GM21528 (cell line): ENCODE results near the gene YIPF1.
"Not testable (repeated sequence)": the region's sequence is repeated elsewhere in the genome, so short reads cannot be mapped to it uniquely, and the experiment has no call there.

Experiments
- ATAC-seq: cut with Tn5 transposase; IDR thresholded peaks from one replicate; pipeline ENCODE4 v1.9.1; 2021; ENCODE audit warnings: mild to moderate bottlenecking, moderate library complexity; ENCODE audit not compliant: unreplicated experiment, low FRiP score

Gene YIPF1

DNA sequence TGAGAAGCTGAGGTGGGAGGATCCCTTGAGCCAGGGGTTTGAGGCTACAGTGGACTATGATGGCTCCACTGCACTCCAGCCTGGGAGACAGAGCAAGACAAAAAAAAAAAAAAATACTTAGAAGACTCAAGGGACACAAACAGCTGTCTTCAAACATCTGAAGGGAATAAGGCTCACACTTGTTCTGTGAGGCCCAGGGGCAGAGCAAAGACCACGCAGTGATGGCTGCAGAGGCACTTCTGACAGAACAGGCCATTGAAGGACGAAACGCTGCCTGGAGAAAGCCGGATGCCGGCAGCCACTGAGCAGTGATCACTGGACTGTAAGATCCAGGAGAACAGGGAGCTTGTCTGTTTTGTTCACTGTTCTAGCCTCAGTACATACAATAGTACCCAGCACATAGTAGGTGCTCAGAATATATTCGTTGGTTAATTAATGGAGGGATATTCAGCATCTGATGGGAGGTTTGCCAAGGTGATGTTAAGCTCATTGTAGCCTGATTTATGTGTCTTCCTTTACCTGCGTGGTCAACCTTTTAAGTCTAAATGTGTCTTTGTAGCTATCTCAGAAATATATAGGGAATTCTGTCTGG is 39.4 kb downstream of the YIPF1 start:
- no peak for ATAC-seq

DNA sequence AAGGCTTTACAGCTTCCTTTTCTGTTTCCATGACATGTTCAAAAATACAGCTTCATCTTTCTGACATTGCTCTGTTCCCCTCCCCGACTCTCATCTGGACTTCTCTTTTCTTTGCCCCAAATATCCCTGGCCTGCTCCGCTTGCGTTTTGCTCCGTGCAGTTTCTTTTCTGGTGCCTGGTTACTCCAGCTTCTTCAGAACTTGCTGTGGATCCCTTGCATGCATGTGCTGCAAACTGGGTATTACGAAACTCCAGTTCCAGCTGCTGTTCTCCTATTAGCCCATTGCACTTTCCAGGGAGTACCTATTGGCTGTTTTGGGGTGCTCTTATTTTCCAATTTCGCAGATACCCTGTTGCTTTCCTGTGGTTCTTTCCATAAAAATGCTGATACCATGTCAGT is 41.6 kb downstream of the YIPF1 start:
- ATAC-seq = no peak

DNA sequence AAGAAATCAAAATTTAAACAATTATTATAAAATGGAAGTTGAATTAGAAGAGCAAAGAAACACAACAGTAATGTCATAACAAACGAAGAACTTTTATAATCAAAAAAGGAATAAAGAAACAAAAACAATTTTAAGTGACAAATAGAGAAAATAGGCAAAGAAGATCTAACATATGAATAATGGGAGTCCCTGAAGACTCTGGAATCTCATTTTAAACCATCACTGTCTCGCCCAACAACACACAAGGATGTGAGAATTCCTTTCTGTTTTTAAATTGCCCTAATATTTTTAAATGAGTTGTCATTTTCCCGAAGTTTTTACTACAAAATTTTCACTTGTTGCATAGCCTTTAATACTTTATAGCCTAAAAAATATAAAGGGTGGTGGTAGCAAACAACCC is 47.2 kb downstream of the YIPF1 start:
- ATAC-seq = no peak

DNA sequence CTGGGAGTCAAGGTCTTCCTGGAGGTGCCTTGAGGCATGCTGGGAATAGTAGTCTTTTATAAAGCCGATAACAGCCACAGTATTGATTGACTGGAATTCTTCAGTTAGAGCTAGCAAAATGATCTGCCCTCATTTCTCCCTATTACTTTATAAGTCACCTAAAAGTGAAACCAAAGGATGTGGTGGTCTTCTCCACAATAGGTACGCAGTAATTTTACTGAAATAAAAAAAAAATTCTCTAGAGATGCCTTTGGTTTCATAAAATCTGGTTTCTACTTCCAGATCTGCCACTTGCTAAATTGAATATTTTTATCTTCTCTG is 51.0 kb downstream of the YIPF1 start:
- ATAC-seq = no peak

DNA sequence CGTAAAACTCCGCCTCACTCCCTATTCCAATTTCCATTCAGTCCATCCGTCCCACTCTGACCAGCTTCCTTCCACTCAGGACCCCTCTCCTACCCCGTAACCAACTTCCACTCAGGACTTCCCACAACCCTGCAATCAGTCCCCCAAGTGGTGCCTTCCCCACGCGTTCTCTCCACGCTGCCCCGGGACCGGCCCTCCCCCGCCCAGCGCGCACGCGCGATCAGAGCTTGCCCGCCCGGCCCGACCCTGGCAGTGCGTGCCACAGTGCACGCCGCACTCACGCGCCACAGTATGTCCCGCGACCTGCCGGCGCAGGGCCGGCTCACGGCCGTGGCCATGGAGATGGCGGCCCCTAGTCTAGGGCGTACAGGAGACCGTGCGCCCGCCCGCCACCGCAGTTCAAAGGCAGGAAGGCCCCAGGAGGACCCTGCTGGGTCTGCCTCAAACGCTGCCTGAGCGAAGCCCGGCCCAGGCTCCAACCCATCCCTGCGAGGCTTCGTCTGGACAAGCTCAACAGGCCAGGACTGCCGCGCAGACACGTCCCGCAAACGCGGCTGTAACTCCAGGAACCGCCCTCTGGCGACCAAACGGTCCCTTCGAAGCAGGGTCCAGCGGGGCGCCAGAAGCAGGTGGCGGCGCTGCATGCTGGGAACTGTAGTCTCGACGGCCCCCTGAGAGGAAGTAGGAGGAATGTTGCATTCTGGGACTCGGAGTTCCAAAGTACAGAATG is 51.5 kb downstream of the YIPF1 start, which contains the start of gene NDC1:
TSS of gene NDC1 (minus strand) at position 373 of the 730 bp plus-strand sequence. CDS start at position 338, 35 bp downstream.
- peak; percentile 89 for ATAC-seq

DNA sequence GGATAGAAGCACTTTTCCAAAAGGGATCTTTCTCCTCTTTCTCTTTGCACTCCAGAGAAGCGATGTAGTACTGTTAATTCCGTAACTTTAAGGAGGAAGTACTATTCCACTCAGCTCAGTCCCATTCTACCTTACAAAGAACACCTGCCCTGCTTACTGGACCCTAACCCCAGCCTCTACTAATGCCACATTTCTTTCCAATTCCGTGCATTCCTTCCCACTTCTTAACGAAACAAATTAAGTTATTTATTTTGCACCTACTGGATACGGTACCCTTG is 52.0 kb downstream of the YIPF1 start:
- ATAC-seq = no peak

DNA sequence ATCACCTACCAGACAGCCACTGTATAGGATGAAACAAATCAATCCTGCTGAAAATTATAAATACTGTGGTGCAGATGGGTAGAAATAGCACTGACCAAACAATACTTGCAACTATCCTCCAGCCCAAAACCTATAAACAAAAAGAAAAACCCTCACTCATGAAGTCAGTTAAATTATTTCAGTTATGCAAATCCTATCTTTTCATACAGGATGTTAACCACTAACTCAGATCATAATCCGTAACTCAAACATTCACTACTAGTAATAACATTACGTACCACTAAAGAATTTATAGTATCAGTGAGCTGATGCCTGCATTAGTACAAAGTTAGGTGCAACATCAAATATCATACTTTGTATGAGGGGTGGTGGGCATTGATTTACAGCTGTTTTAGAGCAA is 54.1 kb downstream of the YIPF1 start:
- no peak for ATAC-seq

DNA sequence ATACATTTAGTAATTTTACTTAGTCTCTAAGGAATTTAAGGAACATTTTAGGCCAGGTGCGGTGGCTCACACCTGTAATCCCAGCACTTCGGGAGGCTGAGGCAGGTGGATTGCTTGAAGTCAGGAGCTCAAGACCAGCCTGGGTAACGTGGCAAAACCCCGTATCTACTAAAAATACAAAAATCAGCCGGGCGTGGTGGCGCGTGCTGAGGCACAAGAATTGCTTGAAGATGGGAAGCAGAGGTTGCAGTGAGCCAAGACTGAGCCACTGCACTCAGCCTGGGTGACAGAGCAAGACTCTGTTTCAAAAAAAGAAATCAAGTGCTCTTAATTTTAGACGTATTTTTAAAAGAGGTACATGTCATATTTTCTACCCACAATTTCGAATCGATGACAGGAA is 54.8 kb downstream of the YIPF1 start:
- no peak for ATAC-seq

DNA sequence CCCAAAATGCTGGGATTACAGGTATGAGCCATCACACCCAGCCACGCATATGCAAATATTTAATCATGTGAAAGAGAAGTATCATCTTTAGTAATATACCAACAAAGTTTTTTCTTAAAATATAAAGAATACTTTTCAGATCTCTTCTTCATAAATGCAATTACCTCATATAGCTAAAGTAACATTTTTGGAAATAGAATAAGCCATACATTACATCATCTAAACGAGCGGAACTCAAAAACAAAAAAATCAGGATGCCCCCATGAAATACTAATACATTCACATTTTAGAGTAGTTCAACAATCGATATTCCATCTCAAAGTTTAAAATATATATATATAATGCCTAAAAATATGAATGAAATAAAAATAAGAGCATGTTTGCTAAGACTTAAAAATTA is 56.2 kb downstream of the YIPF1 start:
- ATAC-seq = no peak

DNA sequence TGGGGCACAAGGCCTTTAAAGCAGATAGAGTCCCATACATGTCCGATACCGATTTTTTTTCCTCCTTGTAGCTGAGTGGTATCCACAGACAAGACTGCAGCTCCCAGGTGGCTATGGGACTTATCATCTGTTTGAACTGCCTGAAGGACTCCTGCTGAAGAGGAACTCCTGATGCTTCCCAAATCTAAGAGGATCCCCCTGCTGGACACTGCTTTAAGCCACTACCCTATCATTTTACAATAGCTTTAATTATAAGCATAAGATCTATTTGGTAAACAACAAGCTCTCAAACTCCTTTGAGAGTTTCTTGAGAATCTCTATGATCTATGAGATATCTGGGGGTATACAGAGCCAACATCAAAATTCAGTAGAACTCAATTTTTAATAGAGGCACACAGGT is 63.2 kb downstream of the YIPF1 start:
- no peak for ATAC-seq

DNA sequence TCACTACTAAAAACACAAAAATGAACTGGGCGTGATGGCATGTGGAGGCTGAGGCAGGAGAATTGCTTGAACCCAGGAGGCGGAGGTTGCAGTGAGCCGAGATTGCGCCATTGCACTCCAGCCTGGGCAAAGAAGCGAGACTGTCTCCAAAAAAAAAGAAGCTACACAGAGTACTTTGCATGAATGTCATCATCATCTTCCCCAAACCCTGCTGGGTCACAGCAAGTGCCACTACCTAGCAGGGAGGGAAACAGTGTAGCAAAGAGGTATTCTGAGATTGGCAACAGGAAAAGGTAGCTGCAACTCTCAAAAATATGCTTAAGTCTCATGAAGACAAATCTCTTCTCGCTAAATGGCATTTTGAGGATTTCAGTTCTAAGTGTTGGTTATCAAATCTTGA is 64.3 kb downstream of the YIPF1 start:
- ATAC-seq = no peak

DNA sequence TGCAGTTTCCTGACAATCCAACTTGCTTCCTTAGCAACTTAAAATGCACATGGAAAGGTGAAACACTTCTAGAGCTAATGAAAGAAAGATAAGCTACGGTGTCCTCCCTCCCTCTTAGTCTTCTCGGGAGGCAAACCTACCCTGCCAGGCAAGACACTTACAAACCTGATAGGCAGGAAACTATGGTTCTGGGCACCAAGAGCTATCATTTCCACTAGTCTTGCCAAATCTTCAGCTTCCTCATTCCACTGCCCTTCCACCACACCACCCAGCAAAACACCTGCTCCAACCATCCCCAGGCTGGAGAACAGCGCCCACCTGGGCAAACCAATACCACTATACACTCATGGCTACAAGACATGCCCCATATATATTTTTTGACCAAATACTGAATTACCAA is 66.7 kb downstream of the YIPF1 start:
- no peak for ATAC-seq

DNA sequence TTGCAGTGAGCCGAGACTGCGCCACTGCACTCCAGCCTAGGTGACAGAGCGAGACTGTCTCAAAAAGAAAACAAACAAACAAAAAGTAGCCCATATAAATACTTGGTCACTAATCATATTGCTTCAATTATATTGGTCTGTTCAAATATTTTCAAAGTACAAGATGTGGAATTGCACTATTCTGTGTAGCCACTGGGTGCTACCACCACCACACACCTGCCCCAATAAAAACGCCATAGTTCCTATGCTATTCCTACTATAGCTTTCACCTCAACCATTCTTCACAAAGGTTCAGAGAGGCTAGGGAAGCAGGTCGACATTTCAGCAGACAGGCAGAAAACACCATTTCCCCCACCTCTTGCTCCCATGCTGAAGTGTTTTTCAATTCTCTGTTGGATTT is 68.2 kb downstream of the YIPF1 start:
- ATAC-seq = no peak

DNA sequence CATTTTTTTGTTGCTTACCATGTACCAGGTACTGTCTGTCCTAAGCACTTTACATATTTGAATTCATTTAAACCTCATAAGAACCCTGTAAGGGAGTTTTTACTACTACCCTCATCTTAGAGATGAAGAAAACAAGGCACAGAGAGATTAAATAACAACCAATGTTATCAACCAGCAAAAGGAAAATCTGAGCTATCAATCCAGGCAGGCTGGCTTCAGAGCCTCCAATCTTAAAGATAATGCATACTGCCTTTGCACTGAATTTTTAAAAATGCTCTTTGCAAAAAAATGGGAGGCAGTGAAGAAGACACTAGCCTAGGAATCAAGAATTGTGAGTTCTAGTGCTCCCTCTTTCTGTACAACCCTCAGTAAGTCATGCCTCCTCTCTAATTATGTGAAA is 70.2 kb downstream of the YIPF1 start:
- ATAC-seq = no peak

DNA sequence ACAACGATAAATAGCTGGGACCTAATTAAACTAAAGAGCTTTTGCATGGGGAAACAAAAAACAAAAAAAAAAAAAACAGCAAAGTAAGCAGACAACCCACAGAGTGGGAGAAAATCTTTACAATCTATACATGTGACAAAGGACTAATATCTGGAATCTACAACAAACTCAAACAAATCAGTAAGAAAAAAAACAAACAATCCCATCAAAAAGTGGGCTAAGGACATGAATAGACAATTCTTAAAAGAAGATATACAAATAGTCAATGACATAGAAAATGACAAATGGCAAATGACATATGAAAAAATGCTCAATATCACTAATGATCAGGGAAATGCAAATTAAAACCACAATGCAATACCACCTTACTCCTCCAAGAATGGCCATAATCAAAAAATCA is 73.0 kb downstream of the YIPF1 start:
- ATAC-seq = not testable (repeated sequence)

DNA sequence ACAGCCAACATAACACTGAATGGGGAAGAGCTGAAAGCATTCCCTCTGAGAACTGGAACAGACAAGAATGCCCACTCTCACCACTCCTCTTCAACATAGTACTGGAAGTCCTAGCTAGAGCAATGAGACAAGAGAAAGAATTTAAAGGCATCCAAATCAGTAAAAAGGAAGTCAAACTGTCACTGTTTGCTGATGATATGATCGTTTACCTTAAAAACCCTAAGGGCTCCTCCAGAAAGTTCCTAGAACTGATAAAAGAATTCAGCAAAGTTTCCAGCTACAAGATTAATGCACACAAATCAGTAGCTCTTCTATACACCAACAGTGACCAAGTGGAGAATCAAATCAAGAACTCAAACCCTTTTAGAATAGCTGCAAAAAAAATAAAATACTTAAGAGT is 74.1 kb downstream of the YIPF1 start:
- not testable (repeated sequence) for ATAC-seq

DNA sequence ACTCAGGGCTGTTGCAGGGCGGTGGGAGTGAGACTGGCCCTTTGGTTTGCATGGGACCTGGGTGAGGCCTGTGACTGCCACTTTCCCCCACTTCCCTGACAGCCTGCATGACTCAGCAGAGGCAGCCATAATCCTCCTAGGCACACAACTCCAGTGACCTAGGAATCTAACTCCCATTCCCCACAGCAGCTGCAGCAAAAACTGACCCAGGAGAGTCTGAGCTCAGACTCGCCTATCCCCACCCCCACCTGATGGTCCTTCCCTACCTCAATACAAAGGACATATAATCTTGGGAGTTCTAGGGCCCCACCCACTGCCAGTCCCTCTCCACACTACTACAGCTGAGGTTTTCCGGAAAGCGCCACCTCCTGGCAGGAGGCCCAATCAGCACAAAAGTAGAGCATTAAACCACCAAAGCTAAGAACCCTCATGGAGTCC is 78.2 kb downstream of the YIPF1 start:
- no peak for ATAC-seq

DNA sequence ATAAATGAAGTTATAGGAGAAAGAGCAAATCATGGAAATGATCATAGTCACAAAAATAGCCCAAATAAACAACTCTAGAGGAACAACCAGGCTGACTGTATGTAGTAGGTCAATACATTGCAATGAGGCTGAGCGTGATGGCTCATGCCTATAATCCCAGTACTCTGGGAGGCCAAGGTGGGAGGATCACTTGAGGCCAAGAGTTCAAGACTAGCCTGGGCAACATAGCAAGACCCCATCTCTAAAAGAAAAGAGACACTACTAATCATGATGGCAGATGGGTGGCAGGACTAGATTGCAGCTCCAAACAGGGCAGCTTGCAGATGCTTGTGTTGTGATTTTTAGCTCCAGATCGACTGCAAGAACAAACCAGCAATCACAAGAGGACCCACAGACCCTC is 79.1 kb downstream of the YIPF1 start:
- ATAC-seq = no peak

DNA sequence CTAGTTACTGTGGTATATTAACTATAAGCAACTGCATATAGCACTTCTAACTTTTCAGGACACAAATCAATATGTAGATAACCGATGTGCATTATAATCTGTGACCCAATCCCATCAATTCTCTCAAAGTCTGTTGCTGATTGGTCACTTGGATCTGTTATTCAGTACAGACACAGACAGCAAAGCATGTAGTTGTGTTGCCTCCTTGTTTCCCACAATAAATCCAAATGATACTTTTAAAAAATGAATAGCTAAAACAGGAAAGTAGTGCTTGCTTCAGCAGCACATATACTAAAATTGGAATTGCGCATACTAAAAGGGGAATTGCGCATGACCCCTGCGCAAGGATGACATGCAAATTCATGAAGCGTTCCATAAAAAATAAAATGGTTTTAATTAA is 79.6 kb downstream of the YIPF1 start:
- no peak for ATAC-seq

DNA sequence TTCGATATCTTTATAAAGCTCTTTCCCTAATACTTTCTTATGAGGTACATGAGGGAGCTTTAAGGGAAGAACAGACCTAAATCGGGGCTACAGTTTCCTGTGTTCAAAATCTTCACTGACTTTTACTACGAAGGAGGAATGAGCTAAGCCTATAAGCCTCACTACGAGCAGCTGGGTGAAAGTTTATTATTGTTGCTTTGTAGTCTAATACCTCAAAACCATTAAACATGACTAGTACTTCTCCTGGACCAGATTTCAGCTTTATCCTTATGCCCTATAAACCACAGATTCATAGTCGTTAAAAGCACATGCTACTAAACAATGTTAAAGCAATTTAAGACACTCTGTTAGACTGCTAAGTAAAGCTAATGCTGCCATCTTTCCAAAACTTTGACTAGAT is 81.7 kb downstream of the YIPF1 start:
- no peak for ATAC-seq

DNA sequence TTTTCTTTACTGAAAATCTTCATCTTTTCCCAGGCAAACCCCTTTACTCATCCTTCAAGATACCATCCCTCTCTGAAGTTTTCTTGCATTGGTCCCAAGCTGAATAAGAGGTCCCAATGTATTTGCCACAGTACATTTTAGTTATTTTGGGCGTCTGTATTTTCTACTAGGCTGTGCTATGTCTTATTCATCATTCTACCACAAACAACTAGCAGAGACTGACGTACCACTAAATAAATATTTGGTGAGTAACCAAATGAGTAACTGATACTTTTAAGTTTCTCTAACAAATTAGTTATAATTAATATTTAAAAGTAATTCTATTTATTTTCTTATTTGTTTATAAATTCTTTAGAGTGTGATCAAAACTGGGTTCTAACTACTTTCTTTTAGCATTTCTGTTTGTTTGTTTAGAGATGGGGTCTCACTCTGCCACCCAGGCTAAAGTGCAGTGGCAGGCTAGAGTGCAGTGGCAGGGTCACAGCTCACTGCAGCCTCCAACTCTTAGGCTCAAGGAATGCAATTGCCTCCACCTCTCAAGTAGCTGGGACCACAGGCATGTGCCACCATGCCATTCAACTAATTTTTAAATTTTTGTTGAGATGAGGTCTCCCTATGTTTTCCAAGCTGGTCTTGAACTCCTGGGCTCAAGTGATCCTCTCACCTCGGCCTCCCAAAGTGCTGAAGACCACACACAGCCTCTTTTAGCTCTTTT is 84.6 kb downstream of the YIPF1 start:
- ATAC-seq = no peak

DNA sequence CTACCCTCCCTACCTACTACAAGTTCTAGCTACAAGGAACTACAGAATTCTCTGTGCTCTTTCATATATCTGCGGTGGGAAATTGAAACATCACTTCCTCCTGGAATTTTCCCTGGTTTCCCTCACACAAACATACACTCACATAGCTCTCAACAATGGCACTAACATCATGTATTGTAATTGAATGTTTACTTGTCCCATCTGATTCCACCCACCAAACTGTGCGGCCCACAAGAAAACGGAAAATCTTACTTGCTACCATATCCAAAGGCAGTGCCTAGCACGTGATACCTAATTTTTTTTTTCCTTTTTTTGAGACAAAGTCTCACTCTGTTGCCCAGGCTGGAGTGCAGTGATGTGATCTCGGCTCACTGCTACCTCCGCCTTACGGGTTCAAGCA is 85.4 kb downstream of the YIPF1 start:
- no peak for ATAC-seq
